SHP77 (cell line): Measurements from ENCODE around the gene HGF.

Source experiments
- DNase-seq, 2 experiments: peaks; one replicate each; lab custom pipeline; 2025; lab: John Stamatoyannopoulos, UW

HGF gene

GRCh38 chr7:81684033-81684432, 85.8 kb downstream of the HGF start:
- DNase-seq, result peak in 1 of 2 experiments; percentile 11

GRCh38 chr7:81682873-81683272, 87.0 kb downstream of the HGF start:
- no peak for DNase-seq

GRCh38 chr7:81680120-81680519, 89.7 kb downstream of the HGF start:
- DNase-seq, result no peak

DNA sequence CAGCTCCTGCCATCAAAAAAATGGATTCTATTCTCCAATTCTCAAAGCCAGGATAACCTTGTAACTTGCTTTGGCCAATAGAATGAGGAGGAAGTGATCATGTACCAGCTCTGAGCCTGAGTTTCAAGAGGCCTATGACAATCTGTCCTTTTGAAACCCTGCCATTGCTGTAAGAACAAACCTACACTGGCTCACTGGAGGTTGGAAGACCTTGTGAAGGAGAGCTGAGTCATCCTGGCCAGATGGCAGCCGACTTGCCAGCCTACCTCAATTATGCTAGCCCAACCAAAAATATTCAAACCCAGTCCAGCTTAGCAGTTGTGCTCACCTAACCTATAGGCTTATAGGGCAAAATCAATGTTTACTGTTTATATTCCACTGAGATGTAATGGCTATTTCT, 93.0 kb downstream of the HGF start:
- DNase-seq, result peak; percentile 25 to 63

GRCh38 chr7:81676105-81676811, 93.6 kb downstream of the HGF start:
- no peak for DNase-seq

DNA sequence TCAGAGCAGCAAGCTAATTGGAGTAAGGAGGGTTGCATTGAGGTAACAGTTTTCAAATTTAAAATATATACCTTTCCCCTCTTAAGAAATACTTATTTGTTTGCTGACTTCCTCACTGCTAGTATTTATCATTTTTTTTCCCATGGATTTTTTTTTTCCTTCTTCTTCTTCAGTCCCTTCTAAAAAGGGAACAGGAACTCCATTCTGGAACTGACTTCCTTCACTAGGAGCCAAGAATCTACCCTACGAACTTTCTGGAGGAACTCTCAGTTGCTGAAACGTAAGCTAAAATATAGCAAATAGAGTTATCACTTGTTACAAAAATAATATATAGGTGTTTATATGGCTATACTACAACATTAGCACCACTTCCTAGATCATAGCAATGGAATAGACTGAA, 95.4 kb downstream of the HGF start:
- DNase-seq, result no peak

- DNase-seq, result peak in 1 of 2 experiments; percentile 23
These were observed 97.0 kb downstream of the HGF start for GRCh38 chr7:81672872-81673271.

GRCh38 chr7:81669476-81670105, 100.3 kb downstream of the HGF start:
- no peak for DNase-seq

- DNase-seq, result no peak
These were observed 103.6 kb downstream of the HGF start for GRCh38 chr7:81666209-81666608.

DNA sequence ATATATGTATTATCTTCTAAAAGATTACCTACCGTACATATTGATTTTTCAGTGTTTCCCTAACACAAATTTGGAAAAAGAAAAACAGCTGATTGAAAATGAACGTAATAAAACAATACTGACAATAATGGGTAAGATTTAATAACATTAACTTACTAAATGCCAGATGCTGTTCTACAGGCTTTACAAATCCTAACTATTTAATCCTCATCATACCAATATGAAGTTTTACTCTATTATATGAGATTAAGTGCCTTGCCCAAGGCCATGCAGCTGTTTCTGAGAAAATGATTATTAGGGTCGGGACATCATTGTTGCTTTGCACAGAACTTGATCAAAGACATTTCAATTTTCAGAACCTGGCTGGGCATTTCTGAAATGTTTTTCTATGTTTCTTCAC, 104.6 kb downstream of the HGF start:
- no peak for DNase-seq

- no peak for DNase-seq
These were observed 105.5 kb downstream of the HGF start for GRCh38 chr7:81664304-81664703.

- DNase-seq, result no peak
These were observed 107.3 kb downstream of the HGF start for GRCh38 chr7:81662531-81662930.

DNA sequence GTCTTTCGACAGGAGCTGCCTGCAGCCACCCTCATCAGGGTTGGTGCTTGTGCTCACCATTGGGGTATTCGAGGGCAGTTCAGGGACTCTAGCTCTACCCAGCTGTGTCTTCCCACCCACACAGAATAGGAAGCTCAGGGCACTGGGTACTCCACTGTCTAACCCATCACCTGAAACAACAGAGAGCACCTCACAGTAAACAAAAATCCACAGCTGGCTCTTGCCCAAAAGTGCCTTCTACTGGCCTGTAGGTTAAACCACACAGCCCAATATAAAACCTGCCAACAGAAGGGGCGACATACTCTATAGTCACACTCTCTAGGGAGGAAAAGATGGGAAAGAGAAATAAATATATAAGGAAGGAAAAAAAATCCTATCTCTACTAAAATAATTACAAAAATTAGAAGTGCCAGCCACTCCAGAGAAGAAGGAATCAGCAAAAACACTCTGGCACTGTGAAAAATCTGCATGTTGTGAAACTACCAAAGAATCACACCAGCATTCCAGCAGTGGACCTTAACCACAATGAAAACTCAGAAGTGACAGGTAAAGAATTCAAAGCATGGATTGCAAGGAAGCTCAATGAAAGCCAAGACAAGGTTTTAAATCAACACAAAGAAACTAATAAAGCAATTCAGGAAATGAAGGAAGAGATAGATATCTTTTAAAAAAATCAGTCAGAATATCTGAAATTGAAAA, 110.0 kb downstream of the HGF start:
- peak in 1 of 2 experiments; percentile 19 for DNase-seq

- DNase-seq, result no peak
These were observed 112.3 kb downstream of the HGF start for GRCh38 chr7:81657551-81657950.

DNA sequence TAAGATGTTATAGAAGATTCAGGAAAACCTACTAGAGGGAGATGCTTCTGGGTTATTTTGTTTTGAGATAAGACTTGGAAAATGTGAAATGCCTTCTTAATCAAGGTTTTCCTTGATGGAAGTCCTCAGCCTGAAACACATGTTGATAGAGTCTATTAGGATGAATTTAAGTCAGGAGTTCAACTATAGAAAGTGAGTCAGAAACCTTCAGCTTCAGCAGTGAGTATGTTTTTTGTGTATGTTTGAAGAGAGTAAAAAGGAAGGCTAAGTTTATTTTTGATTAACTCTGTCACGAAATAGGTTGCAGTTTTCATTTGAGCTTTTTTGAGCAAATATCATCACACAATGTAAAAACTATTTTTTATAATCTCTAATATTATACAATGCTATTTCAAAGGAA, 114.6 kb downstream of the HGF start:
- no peak for DNase-seq

GRCh38 chr7:81652225-81652624, 117.6 kb downstream of the HGF start:
- DNase-seq, result no peak
